K562 (cell line): ENCODE results near the gene RNF25. TPM values are rescaled to one million over a fixed set of nuclear protein-coding genes. Genes with fewer than 3 reads are reported as not detected.

ENCODE experiments used
- ATF1 ChIP-seq, 2 experiments: fragments of 450-650 bp in 1 of 2; IDR thresholded peaks; 2 replicates each; pipeline ENCODE4 v1.6.1; 2016; ENCODE audit warnings: missing compliant biosample characterization in 1 of 2, missing genetic modification characterization in 1 of 2
- E2F4 ChIP-seq: sonication (generic); formaldehyde crosslinking; IDR thresholded peaks from 2 replicates; pipeline ENCODE4 v1.8.0; 2022; ENCODE audit warnings: mild to moderate bottlenecking, low read depth, missing genetic modification reagents
- PKNOX1 ChIP-seq: fragments of 450-650 bp; IDR thresholded peaks from 2 replicates; pipeline ENCODE4 v1.6.1; 2016
- RAD51 ChIP-seq: fragments of 450-650 bp; IDR thresholded peaks from 2 replicates; pipeline ENCODE4 v1.7.1; 2016; ENCODE audit warnings: low read depth, mild to moderate bottlenecking, borderline replicate concordance
- STAG1 ChIP-seq: sonication (generic); formaldehyde crosslinking; IDR thresholded peaks from 2 replicates; pipeline ENCODE4 v1.5.0; 2020; ENCODE audit warnings: missing genetic modification reagents, borderline replicate concordance
- TCF3 ChIP-seq: sonication (generic); formaldehyde crosslinking; IDR thresholded peaks from 2 replicates; pipeline ENCODE4 v1.4.0; 2020; ENCODE audit warnings: mild to moderate bottlenecking, missing genetic modification reagents
- TSC22D4 ChIP-seq: fragments of 450-650 bp; IDR thresholded peaks from 2 replicates; pipeline ENCODE4 v1.6.1; 2016; ENCODE audit warnings: missing genetic modification characterization, missing biosample characterization, control low read depth
- ZEB2 ChIP-seq: fragments of 450-650 bp; IDR thresholded peaks from 2 replicates; pipeline ENCODE4 v1.6.1; 2016
- ZNF217 ChIP-seq: sonication (generic); formaldehyde crosslinking; IDR thresholded peaks from 2 replicates; pipeline ENCODE4 v1.8.0; 2022; ENCODE audit warnings: mild to moderate bottlenecking, missing genetic modification reagents
- ZNF318 ChIP-seq, 2 experiments: fragments of 450-650 bp; IDR thresholded peaks; 2 replicates each; pipeline ENCODE4 v1.6.1; 2016; ENCODE audit warnings: mild to moderate bottlenecking in 2 of 2, borderline replicate concordance in 1 of 2, low read depth in 1 of 2, moderate library complexity in 1 of 2
- polyA plus RNA-seq, 8 experiments: library from polyadenylated mRNA; depleted of rRNA in 4 of 8; stranded (reverse) in 5 of 8; unstranded in 3 of 8; fragments of >200 nt; fragmentation: Nextera tagmentation in 2 of 8; fragmentation: Illumina TruSeq in 1 of 8; extraction: Ambion mirVana in 2 of 8; extraction: Trizol in 1 of 8; gene quantifications; 2 replicates each; pipeline versions ENCODE4 v1.2.1 to v1.2.3, GENCODE V29; 2011 to 2014; ENCODE audit warnings: inconsistent platforms in 1 of 8, missing spikeins in 1 of 8
- total RNA-seq, 7 experiments: library from RNA; depleted of rRNA in 6 of 7; stranded (reverse); fragments of >200 nt in 6 of 7; fragmentation: Illumina TruSeq in 2 of 7; extraction: Trizol in 2 of 7; gene quantifications; 2 replicates each; pipeline versions ENCODE4 v1.2.1 to v1.2.3, GENCODE V29; 2011 to 2021; ENCODE audit warnings: low replicate concordance in 1 of 7

The RNF25 gene
- total and polyA plus RNA-seq, 9 of the 15 experiments (the other 6 are each of a cell fraction or from before 2014, with no cell fraction given) = 2.3 to 49.8 (median 20.5) TPM

- TF ChIP-seq ZNF318 (IDR thresholded peaks at IDR 0.05; ENCODE audit: borderline replicate concordance in 1 of 2, low read depth in 1 of 2) = no peak
- no peak for TF ChIP-seq ATF1 (CRISPR knock-in tag; IDR thresholded peaks at IDR 0.05)
- no peak for TF ChIP-seq ATF1 (tag; IDR thresholded peaks at IDR 0.05)
- no peak for TF ChIP-seq E2F4 (CRISPR knock-in tag)
- no peak for TF ChIP-seq ZEB2
- TF ChIP-seq RAD51 = no peak
- TF ChIP-seq TSC22D4 (tag) = no peak
- no peak for TF ChIP-seq PKNOX1
- no peak for TF ChIP-seq ZNF217
- TF ChIP-seq STAG1 (CRISPR knock-in tag) = peak; percentile 61; the same call in 1 of the 2 replicates
- no peak for TF ChIP-seq TCF3
These were observed 23.6 kb downstream of the RNF25 start (continued) for GRCh38 chr2:218648088-218648786.
